HCT116 (cell line): ENCODE data around the gene BCAR3. TPM values are rescaled to one million over a fixed set of nuclear protein-coding genes. Genes with fewer than 3 reads are reported as not detected.
A peak's percentile ranks its signal among the peaks of the same experiment; 100 is the strongest.

Source experiments
- ATAC-seq: fragments of 200-7000 bp; cut with Tn5 transposase; 2 replicates; pipeline ENCODE4 v1.9.1; 2020; ENCODE audit warnings: mild to moderate bottlenecking, moderate library complexity
- BruUV-seq: library from RNA; stranded (reverse); fragments of 400-500 nt; replicated peaks from 2 replicates; lab custom pipeline; 2021; lab: Mats Ljungman, UMichigan
- CTCF ChIA-PET: fragments of 300-600 bp; sonication (Branson Sonifier 250); formaldehyde crosslinking; loops from one replicate; lab custom pipeline; 2021; ENCODE audit warnings: antibody characterized with exemption; lab: Charles Lee
- POLR2A ChIA-PET: fragments of 300-600, 350-600 bp; sonication (Branson Sonifier 250); formaldehyde crosslinking; loops from one replicate; lab custom pipeline; 2021; ENCODE audit warnings: antibody characterized with exemption; lab: Charles Lee
- RAD21 ChIA-PET, 2 experiments: fragments of 300-600 bp; sonication (Branson Sonifier 250); formaldehyde crosslinking; loops; one replicate each; lab custom pipeline; 2023; ENCODE audit warnings: low total read pairs in 2 of 2; ENCODE audit not compliant: uncharacterized antibody in 2 of 2, unreplicated experiment in 2 of 2, low non-redundant PET in 1 of 2; lab: Charles Lee
- DNase-seq: peaks from one replicate; pipeline ENCODE4 v3.0.0-alpha.2; 2010; ENCODE audit warnings: low read depth, low spot score
- H2AFZ ChIP-seq: fragments of 200-600 bp; shearing (Covaris generic), sonication (generic); 2 replicates; pipeline ENCODE4 v1.6.1; 2017; ENCODE audit warnings: low read depth, mixed run types, mixed read lengths, antibody characterized with exemption, low read length; ENCODE audit not compliant: poor library complexity, severe bottlenecking
- H3K27ac ChIP-seq: 2 replicates; pipeline ENCODE4 v1.5.1; 2012; ENCODE audit warnings: low read depth, low read length
- H3K27me3 ChIP-seq: fragments of 200-600 bp; sonication (generic); 2 replicates; pipeline ENCODE4 v1.6.1; 2016; ENCODE audit warnings: mixed run types, low read length, mixed read lengths; ENCODE audit not compliant: insufficient read depth
- H3K36me3 ChIP-seq, 2 experiments: fragments of 200-500 bp in 1 of 2; fragments of 200-600 bp in 1 of 2; sonication (Bioruptor generic) in 1 of 2; sonication (generic) in 1 of 2; 2 replicates each; pipeline versions ENCODE4 v1.5.1 to v1.6.1; 2014 to 2016; ENCODE audit warnings: low read length in 2 of 2, inconsistent platforms in 1 of 2, mixed read lengths in 1 of 2, mixed run types in 1 of 2; ENCODE audit not compliant: insufficient read depth in 2 of 2, control insufficient read depth in 1 of 2
- H3K4me1 ChIP-seq, 2 experiments: fragments of 200-600 bp in 1 of 2; sonication (generic) in 1 of 2; 2 replicates each; pipeline versions ENCODE4 v1.5.1 to v1.6.1; 2012 to 2017; ENCODE audit warnings: low read length in 2 of 2, inconsistent platforms in 1 of 2, mild to moderate bottlenecking in 1 of 2, mixed read lengths in 1 of 2, mixed run types in 1 of 2, moderate library complexity in 1 of 2; ENCODE audit not compliant: insufficient read depth in 2 of 2, control insufficient read depth in 1 of 2
- H3K4me2 ChIP-seq: fragments of 200-600 bp; sonication (generic); 2 replicates; pipeline ENCODE4 v1.6.1; 2017; ENCODE audit warnings: mixed run types, low read length, mixed read lengths
- H3K4me3 ChIP-seq, 2 experiments: fragments of 200-600 bp in 1 of 2; sonication (generic) in 1 of 2; replicated peaks in 1 of 2; 2 replicates each; pipeline ENCODE4 v1.5.1; 2011 to 2016; ENCODE audit warnings: low read length in 2 of 2, control low read depth in 1 of 2, low read depth in 1 of 2, mild to moderate bottlenecking in 1 of 2, mixed read lengths in 1 of 2, mixed run types in 1 of 2
- H3K79me2 ChIP-seq: fragments of 200-600 bp; sonication (generic); 2 replicates; pipeline ENCODE4 v1.6.1; 2017; ENCODE audit warnings: mild to moderate bottlenecking, mixed run types, low read length, moderate library complexity, mixed read lengths; ENCODE audit not compliant: insufficient read depth
- H3K9ac ChIP-seq: fragments of 200-600 bp; sonication (generic); 2 replicates; pipeline ENCODE4 v1.6.1; 2016; ENCODE audit warnings: low read length, mixed read lengths
- H3K9me2 ChIP-seq: fragments of 200-600 bp; sonication (generic), shearing (Covaris generic); 2 replicates; pipeline ENCODE4 v1.6.1; 2017; ENCODE audit warnings: mixed run types, mild to moderate bottlenecking, moderate library complexity; ENCODE audit not compliant: insufficient read depth
- H3K9me3 ChIP-seq, 2 experiments: fragments of 200-500 bp in 1 of 2; fragments of 200-600 bp in 1 of 2; sonication (Bioruptor generic) in 1 of 2; sonication (generic) in 1 of 2; 2 replicates each; pipeline ENCODE4 v1.6.1; 2014 to 2017; ENCODE audit warnings: low read length in 2 of 2, mixed read lengths in 2 of 2, inconsistent platforms in 1 of 2, low read depth in 1 of 2, mild to moderate bottlenecking in 1 of 2, mixed run types in 1 of 2, moderate library complexity in 1 of 2; ENCODE audit not compliant: control insufficient read depth in 1 of 2, insufficient read depth in 1 of 2
- H4K20me1 ChIP-seq: fragments of 200-600 bp; sonication (generic), shearing (Covaris generic); 2 replicates; pipeline ENCODE4 v1.6.1; 2017; ENCODE audit warnings: mixed run types, mild to moderate bottlenecking, moderate library complexity; ENCODE audit not compliant: insufficient read depth
- CEBPB ChIP-seq: IDR thresholded peaks from 2 replicates; pipeline ENCODE4 v1.6.1; 2012; ENCODE audit warnings: low read depth
- EZH2 ChIP-seq: fragments of 200-600 bp; sonication (generic); IDR thresholded peaks from 2 replicates; pipeline ENCODE4 v1.6.1; 2017; ENCODE audit warnings: antibody characterized with exemption, mixed run types
- EZH2phosphoT487 ChIP-seq: fragments of 200-600 bp; IDR thresholded peaks from 2 replicates; pipeline ENCODE4 v1.6.1; 2018; ENCODE audit warnings: antibody characterized with exemption, borderline replicate concordance
- JUND ChIP-seq: IDR thresholded peaks from 2 replicates; pipeline ENCODE4 v1.6.1; 2012
- MAX ChIP-seq: IDR thresholded peaks from 2 replicates; pipeline ENCODE4 v1.6.1; 2012
- POLR2AphosphoS5 ChIP-seq: IDR thresholded peaks from 2 replicates; pipeline ENCODE4 v1.6.1; 2011; ENCODE audit warnings: mild to moderate bottlenecking, low read depth, low read length, moderate library complexity
- SIN3A ChIP-seq: IDR thresholded peaks from 2 replicates; pipeline ENCODE4 v1.6.1; 2012; ENCODE audit warnings: low read depth
- SRF ChIP-seq: IDR thresholded peaks from 2 replicates; pipeline ENCODE4 v1.6.1; 2012; ENCODE audit warnings: low read depth
- TCF7L2 ChIP-seq: IDR thresholded peaks from 2 replicates; pipeline ENCODE4 v1.7.0; 2011; ENCODE audit warnings: borderline replicate concordance, inconsistent platforms; ENCODE audit not compliant: insufficient read depth, insufficient read length; ENCODE audit errors: extremely low read depth
- ZNF274 ChIP-seq: fragments of 200-500 bp; sonication (Bioruptor generic); IDR thresholded peaks from 2 replicates; pipeline ENCODE4 v1.6.1; 2014; ENCODE audit warnings: mild to moderate bottlenecking, low read depth, low read length, inconsistent platforms
- intact Hi-C: fragments of 100-400 bp; cut with micrococcal nuclease; formaldehyde crosslinking; loops from 2 replicates; pipeline ENCODE4 v1.10.0; 2022
- total RNA-seq: library from RNA; stranded (reverse); gene quantifications from one replicate; pipeline ENCODE4 v1.2.1, GENCODE V29; 2021; ENCODE audit not compliant: unreplicated experiment
- TF ChIP-seq, protein P1 (sequence below), 3 experiments: fragments of 200-600 bp in 1 of 3; sonication (generic) in 1 of 3; IDR thresholded peaks in 2 of 3; conservative IDR thresholded peaks in 1 of 3; 2 replicates each; pipeline ENCODE4 v1.5.1; 2012 to 2017; ENCODE audit warnings: low read depth in 2 of 3, low read length in 2 of 3, antibody characterized with exemption in 1 of 3, borderline replicate concordance in 1 of 3, control low read depth in 1 of 3, mild to moderate bottlenecking in 1 of 3, mixed read lengths in 1 of 3, mixed run types in 1 of 3, moderate library complexity in 1 of 3; ENCODE audit not compliant: insufficient read depth in 1 of 3
- TF ChIP-seq, protein P2 (sequence below): IDR thresholded peaks from 2 replicates; pipeline ENCODE4 v1.6.1; 2012; ENCODE audit warnings: low read depth

BCAR3 gene
- total RNA-seq, 1 experiment from 2014 or later = 24.5 TPM

GRCh38 chr1:93667642-93668041 lies 14.0 kb downstream of the BCAR3 start:
- peaks cover 98% of the 10 kb centered on the region for H3K79me2 ChIP-seq
- DNase-seq = no peak
- H3K4me3 ChIP-seq = no peak overlapping the region
- no peak overlapping the region for H2AFZ ChIP-seq
- H3K27ac ChIP-seq = no peak overlapping the region
- ChIA-PET RAD21 (no interaction called here), CTCF (interaction anchor here (0.6 to 1.3 kb wide), 3 partner anchors 14 to 177 kb away, joined by 3 read pairs; partner anchors contain the start of gene BCAR3), POLR2A (no interaction called here)
- H3K27me3 ChIP-seq = no peaks in the 10 kb centered on the region
- BruUV-seq = no TSS peak
- peaks cover 13% of the 10 kb centered on the region; the same call in 1 of the 2 replicates for H4K20me1 ChIP-seq
- H3K36me3 ChIP-seq = peaks cover 0 to 44% of the 10 kb centered on the region in 2 experiments; a peak in 1 of 4 replicates
- H3K9ac ChIP-seq = peak overlapping the region; percentile 14
- TF ChIP-seq SRF = no peak
- peak; percentile 25; the same call in 1 of the 2 replicates for TF ChIP-seq MAX
- TF ChIP-seq ZNF274 = no peak
- no peak for ATAC-seq
- peak overlapping the region; percentile 67; the same call in 1 of the 2 replicates for H3K4me2 ChIP-seq
- peaks cover 64 to 93% of the 10 kb centered on the region in 2 experiments for H3K4me1 ChIP-seq
- intact Hi-C loops = no loop called here
- H3K9me2 ChIP-seq = no peaks in the 10 kb centered on the region
- H3K9me3 ChIP-seq = no peaks in the 10 kb centered on the region

DNA sequence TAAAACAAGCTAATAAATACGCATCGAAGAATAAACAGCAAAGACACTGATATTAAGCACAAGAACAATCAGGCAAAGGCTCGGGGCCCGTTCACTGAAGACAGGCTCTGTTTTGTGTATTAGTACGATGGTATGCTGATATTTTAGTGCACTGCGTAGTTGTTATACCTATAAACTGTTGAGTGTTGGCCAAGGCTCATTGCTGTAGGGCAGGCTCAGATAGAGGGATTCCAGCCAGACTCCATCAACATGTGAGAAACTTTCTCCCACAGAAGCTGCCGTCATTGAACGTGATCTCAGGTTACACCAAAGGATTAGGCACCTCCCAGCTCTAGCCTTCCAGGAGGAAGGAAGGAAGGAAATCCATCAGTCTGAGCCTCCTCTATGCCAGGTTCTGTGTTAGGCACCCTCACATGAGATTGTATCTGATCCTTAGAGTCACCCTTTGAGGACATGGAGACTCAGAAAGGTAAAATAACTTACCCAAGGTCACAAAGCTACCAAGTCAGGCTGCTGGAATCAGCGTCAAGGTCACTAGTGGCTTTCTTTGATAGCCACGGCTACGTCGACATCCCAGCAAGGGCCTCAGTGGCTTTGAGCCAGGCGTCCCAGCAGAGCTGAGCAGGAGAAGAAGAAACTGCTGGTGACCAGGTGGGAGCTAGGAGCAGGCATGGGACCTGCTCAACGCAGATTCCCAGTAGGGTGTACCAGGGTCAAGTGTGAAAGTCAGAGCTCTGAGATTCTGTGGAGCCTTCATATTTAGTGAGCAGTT lies 14.8 kb downstream of the BCAR3 start:
- Histone ChIP-seq H3K79me2 (peaks cover 98% of the 10 kb centered on the region), H3K9me2 (no peaks in the 10 kb centered on the region), H3K27ac (no peak overlapping the region), H3K4me3 (no peak overlapping the region), H2AFZ (no peak overlapping the region), H3K9me3 (no peaks in the 10 kb centered on the region), H3K4me1 (peaks cover 65 to 93% of the 10 kb centered on the region in 2 experiments), H3K36me3 (peaks cover 0 to 36% of the 10 kb centered on the region in 2 experiments; a peak in 1 of 4 replicates), H3K4me2 (peak overlapping the region; percentile 67), H3K9ac (peak overlapping the region; percentile 9; the same call in 1 of the 2 replicates), H4K20me1 (peaks cover 13% of the 10 kb centered on the region; the same call in 1 of the 2 replicates), H3K27me3 (no peaks in the 10 kb centered on the region)
- intact Hi-C loops = no loop called here
- ChIA-PET RAD21 (no interaction called here), CTCF (interaction anchor here (0.9 kb wide), 1 partner anchor 145 kb away, joined by 3 read pairs; no protein-coding TSS in a partner anchor), POLR2A (no interaction called here)
- ATAC-seq = no peak
- no TSS peak for BruUV-seq
- DNase-seq = no peak
- TF ChIP-seq, protein P1, sequence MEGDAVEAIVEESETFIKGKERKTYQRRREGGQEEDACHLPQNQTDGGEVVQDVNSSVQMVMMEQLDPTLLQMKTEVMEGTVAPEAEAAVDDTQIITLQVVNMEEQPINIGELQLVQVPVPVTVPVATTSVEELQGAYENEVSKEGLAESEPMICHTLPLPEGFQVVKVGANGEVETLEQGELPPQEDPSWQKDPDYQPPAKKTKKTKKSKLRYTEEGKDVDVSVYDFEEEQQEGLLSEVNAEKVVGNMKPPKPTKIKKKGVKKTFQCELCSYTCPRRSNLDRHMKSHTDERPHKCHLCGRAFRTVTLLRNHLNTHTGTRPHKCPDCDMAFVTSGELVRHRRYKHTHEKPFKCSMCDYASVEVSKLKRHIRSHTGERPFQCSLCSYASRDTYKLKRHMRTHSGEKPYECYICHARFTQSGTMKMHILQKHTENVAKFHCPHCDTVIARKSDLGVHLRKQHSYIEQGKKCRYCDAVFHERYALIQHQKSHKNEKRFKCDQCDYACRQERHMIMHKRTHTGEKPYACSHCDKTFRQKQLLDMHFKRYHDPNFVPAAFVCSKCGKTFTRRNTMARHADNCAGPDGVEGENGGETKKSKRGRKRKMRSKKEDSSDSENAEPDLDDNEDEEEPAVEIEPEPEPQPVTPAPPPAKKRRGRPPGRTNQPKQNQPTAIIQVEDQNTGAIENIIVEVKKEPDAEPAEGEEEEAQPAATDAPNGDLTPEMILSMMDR (IDR thresholded peaks at IDR 0.05 in 2 of 3, conservative IDR thresholded peaks at IDR 0.05 in 1 of 3; ENCODE audit: borderline replicate concordance in 1 of 3, insufficient read depth in 1 of 3, low read depth in 2 of 3, low read length in 2 of 3) = no peak
- TF ChIP-seq EZH2phosphoT487 (no peak), EZH2 (no peak), MAX (peak; percentile 42; the same call in 1 of the 2 replicates), SIN3A (no peak), TCF7L2 (peak; percentile 59), POLR2AphosphoS5 (no peak), JUND (no peak; the same call in 1 of the 2 replicates), CEBPB (no peak)
- TF ChIP-seq, protein P2, sequence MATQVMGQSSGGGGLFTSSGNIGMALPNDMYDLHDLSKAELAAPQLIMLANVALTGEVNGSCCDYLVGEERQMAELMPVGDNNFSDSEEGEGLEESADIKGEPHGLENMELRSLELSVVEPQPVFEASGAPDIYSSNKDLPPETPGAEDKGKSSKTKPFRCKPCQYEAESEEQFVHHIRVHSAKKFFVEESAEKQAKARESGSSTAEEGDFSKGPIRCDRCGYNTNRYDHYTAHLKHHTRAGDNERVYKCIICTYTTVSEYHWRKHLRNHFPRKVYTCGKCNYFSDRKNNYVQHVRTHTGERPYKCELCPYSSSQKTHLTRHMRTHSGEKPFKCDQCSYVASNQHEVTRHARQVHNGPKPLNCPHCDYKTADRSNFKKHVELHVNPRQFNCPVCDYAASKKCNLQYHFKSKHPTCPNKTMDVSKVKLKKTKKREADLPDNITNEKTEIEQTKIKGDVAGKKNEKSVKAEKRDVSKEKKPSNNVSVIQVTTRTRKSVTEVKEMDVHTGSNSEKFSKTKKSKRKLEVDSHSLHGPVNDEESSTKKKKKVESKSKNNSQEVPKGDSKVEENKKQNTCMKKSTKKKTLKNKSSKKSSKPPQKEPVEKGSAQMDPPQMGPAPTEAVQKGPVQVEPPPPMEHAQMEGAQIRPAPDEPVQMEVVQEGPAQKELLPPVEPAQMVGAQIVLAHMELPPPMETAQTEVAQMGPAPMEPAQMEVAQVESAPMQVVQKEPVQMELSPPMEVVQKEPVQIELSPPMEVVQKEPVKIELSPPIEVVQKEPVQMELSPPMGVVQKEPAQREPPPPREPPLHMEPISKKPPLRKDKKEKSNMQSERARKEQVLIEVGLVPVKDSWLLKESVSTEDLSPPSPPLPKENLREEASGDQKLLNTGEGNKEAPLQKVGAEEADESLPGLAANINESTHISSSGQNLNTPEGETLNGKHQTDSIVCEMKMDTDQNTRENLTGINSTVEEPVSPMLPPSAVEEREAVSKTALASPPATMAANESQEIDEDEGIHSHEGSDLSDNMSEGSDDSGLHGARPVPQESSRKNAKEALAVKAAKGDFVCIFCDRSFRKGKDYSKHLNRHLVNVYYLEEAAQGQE = no peak
